ENCODE results near the gene HEATR3. TPM values are rescaled to one million over a fixed set of nuclear protein-coding genes. Genes with fewer than 3 reads are reported as not detected.
A peak's percentile ranks its signal among the peaks of the same experiment; 100 is the strongest.

HEATR3 gene
- polyA plus RNA-seq, 2 of the 4 experiments (the other 2 are of a cell fraction) = 21.2 to 30.8 TPM

- H3K9me3 ChIP-seq = no peaks in the 10 kb centered on the region
- no peak overlapping the region for H3K4me2 ChIP-seq
- no peak for DNase-seq (ENCODE audit: low read depth in 1 of 2, low spot score in 1 of 2)
- ATAC-seq = no peak
- no peak overlapping the region for H3K4me3 ChIP-seq
- WGBS (ENCODE audit: missing lambda C conversion rate) = 96% methylated on average over 5 of the region's 5 CpGs
- CTCF ChIA-PET = interaction anchor here (1.0 to 2.5 kb wide), 2 partner anchors 60 to 127 kb away, joined by 3 to 11 read pairs; partner anchors contain the start of gene CNEP1R1
- H3K4me1 ChIP-seq = peaks cover 22% of the 10 kb centered on the region
- POLR2A ChIA-PET = interaction anchor here (1.9 kb wide), 1 partner anchor 59 kb away, joined by 5 read pairs; no protein-coding TSS in a partner anchor
- H3K27ac ChIP-seq = no peak overlapping the region
- no peak for TF ChIP-seq EHF (CRISPR knock-in tag; IDR thresholded peaks at IDR 0.05)
- TF ChIP-seq PHF8 (IDR thresholded peaks at IDR 0.05; ENCODE audit: borderline replicate concordance, low read depth) = no peak
- no peak for TF ChIP-seq EHMT2 (IDR thresholded peaks at IDR 0.05; ENCODE audit: low read depth)
- TF ChIP-seq ELK1 (IDR thresholded peaks at IDR 0.05; ENCODE audit: low read depth, low read length) = no peak
- TF ChIP-seq RAD21 (conservative IDR thresholded peaks at IDR 0.05 in 1 of 2, IDR thresholded peaks at IDR 0.05 in 1 of 2) = no peak
- TF ChIP-seq GATA3 (IDR thresholded peaks at IDR 0.05; ENCODE audit: borderline replicate concordance) = no peak
- no peak for TF ChIP-seq POLR2A (IDR thresholded peaks at IDR 0.05; ENCODE audit: low read length)
- no peak for TF ChIP-seq ATOH8 (CRISPR knock-in tag; IDR thresholded peaks at IDR 0.05; ENCODE audit: low read depth)
- TF ChIP-seq NR3C1 (IDR thresholded peaks at IDR 0.05) = no peak
- TF ChIP-seq SMC3 (IDR thresholded peaks at IDR 0.05) = no peak
- no peak for TF ChIP-seq FOXS1 (CRISPR knock-in tag; IDR thresholded peaks at IDR 0.05)
- TF ChIP-seq HES2 (IDR thresholded peaks at IDR 0.05) = no peak
- no peak for TF ChIP-seq HOXB5 (CRISPR knock-in tag; IDR thresholded peaks at IDR 0.05)
- TF ChIP-seq MAX (IDR thresholded peaks at IDR 0.05) = no peak
- TF ChIP-seq SREBF2 (IDR thresholded peaks at IDR 0.05) = no peak
- no peak for TF ChIP-seq REST (IDR thresholded peaks at IDR 0.05)
- TF ChIP-seq E2F6 (IDR thresholded peaks at IDR 0.05; ENCODE audit: borderline replicate concordance, low read depth) = no peak
- FAIRE-seq = no peak
Measured at GRCh38 chr16:50151322-50151721, 85.6 kb downstream of the HEATR3 start.

- no peak for DNase-seq (ENCODE audit: low read depth in 1 of 2, low spot score in 1 of 2)
- no peaks in the 10 kb centered on the region for H3K9me3 ChIP-seq
- FAIRE-seq = no peak
- peak overlapping the region; percentile 96 for H3K27ac ChIP-seq
- ATAC-seq = no peak
- ChIA-PET CTCF (interaction anchor here (1.0 to 2.5 kb wide), 2 partner anchors 59 to 127 kb away, joined by 3 to 11 read pairs; partner anchors contain the start of gene CNEP1R1), POLR2A (interaction anchor here (1.9 kb wide), 1 partner anchor 59 kb away, joined by 5 read pairs; no protein-coding TSS in a partner anchor)
- H3K4me2 ChIP-seq = peak overlapping the region; percentile 65
- peaks cover 25% of the 10 kb centered on the region for H3K4me1 ChIP-seq
- H3K4me3 ChIP-seq = no peak overlapping the region; the same call in 2 of the 3 replicates
- WGBS (ENCODE audit: missing lambda C conversion rate) = 88% methylated on average over 11 of the region's 11 CpGs
- TF ChIP-seq RARB (CRISPR knock-in tag; IDR thresholded peaks at IDR 0.05) (no peak), CHD2 (IDR thresholded peaks at IDR 0.05; ENCODE audit: low read length, partially characterized antibody) (no peak), RAD21 (conservative IDR thresholded peaks at IDR 0.05 in 1 of 2, IDR thresholded peaks at IDR 0.05 in 1 of 2) (no peak), HDAC2 (IDR thresholded peaks at IDR 0.05) (no peak), TFCP2L1 (CRISPR knock-in tag; IDR thresholded peaks at IDR 0.05) (no peak), HOXA7 (CRISPR knock-in tag; IDR thresholded peaks at IDR 0.05) (no peak), RNF2 (IDR thresholded peaks at IDR 0.05; ENCODE audit: borderline replicate concordance, low read depth) (no peak), ZSCAN20 (CRISPR knock-in tag; IDR thresholded peaks at IDR 0.05) (no peak), MYC (IDR thresholded peaks at IDR 0.05; ENCODE audit: borderline replicate concordance, low read length) (no peak), ZNF302 (CRISPR knock-in tag; IDR thresholded peaks at IDR 0.05) (no peak), ZC3H11A (IDR thresholded peaks at IDR 0.05) (no peak), ELK1 (IDR thresholded peaks at IDR 0.05; ENCODE audit: low read depth, low read length) (no peak), MAX (IDR thresholded peaks at IDR 0.05) (no peak), ZFP36 (IDR thresholded peaks at IDR 0.05; ENCODE audit: borderline replicate concordance, partially characterized antibody) (no peak), EP300 (IDR thresholded peaks at IDR 0.05) (no peak), CBX2 (IDR thresholded peaks at IDR 0.05; ENCODE audit: borderline replicate concordance, low read depth) (no peak)
Measured at GRCh38 chr16:50151756-50152155, 86.0 kb downstream of the HEATR3 start.
